HepG2 (cell line): ENCODE measurements around the gene RIPK1. TPM values are rescaled to one million over a fixed set of nuclear protein-coding genes. Genes with fewer than 3 reads are reported as not detected.

ENCODE experiments used
- ARNT ChIP-seq: fragments of 450-650 bp; IDR thresholded peaks from 2 replicates; pipeline ENCODE4 v1.6.1; 2017
- BCL6 ChIP-seq: IDR thresholded peaks from 2 replicates; pipeline ENCODE4 v1.6.1; 2016; ENCODE audit warnings: missing genetic modification reagents, missing compliant biosample characterization
- FOSL2 ChIP-seq: sonication (generic); formaldehyde crosslinking; IDR thresholded peaks from 2 replicates; pipeline ENCODE4 v1.4.0; 2020; ENCODE audit warnings: missing genetic modification reagents
- KLF12 ChIP-seq: sonication (generic); formaldehyde crosslinking; IDR thresholded peaks from 2 replicates; pipeline ENCODE4 v1.4.0; 2020; ENCODE audit warnings: missing genetic modification reagents, borderline replicate concordance
- MED1 ChIP-seq: sonication (generic); formaldehyde crosslinking; IDR thresholded peaks from 2 replicates; pipeline ENCODE4 v1.4.0; 2020; ENCODE audit warnings: missing genetic modification reagents
- MEF2D ChIP-seq: sonication (generic); formaldehyde crosslinking; IDR thresholded peaks from 2 replicates; pipeline ENCODE4 v1.5.1; 2020; ENCODE audit warnings: mild to moderate bottlenecking, missing genetic modification reagents
- MIER2 ChIP-seq: IDR thresholded peaks from 2 replicates; pipeline ENCODE4 v1.6.1; 2016; ENCODE audit warnings: missing biosample characterization, missing genetic modification reagents
- SSRP1 ChIP-seq: IDR thresholded peaks from 2 replicates; pipeline ENCODE4 v1.6.1; 2016; ENCODE audit warnings: control low read depth
- TAF1 ChIP-seq: sonication (generic); formaldehyde crosslinking; IDR thresholded peaks from 2 replicates; pipeline ENCODE4 v1.4.0; 2020; ENCODE audit warnings: missing genetic modification reagents
- TEAD2 ChIP-seq: sonication (generic); formaldehyde crosslinking; IDR thresholded peaks from 2 replicates; pipeline ENCODE4 v1.9.0; 2021; ENCODE audit warnings: missing genetic modification reagents
- ZNF333 ChIP-seq: sonication (generic); formaldehyde crosslinking; IDR thresholded peaks from 2 replicates; pipeline ENCODE4 v1.4.0; 2020; ENCODE audit warnings: mild to moderate bottlenecking, missing genetic modification reagents, borderline replicate concordance
- ZNF709 ChIP-seq: sonication (generic); formaldehyde crosslinking; IDR thresholded peaks from 2 replicates; pipeline ENCODE4 v1.5.0; 2020; ENCODE audit warnings: mild to moderate bottlenecking, missing genetic modification reagents
- ZNF720 ChIP-seq: sonication (generic); formaldehyde crosslinking; IDR thresholded peaks from 2 replicates; pipeline ENCODE4 v1.4.0; 2020; ENCODE audit warnings: missing genetic modification reagents
- ZSCAN31 ChIP-seq: sonication (generic); formaldehyde crosslinking; IDR thresholded peaks from 2 replicates; pipeline ENCODE4 v1.5.0; 2020; ENCODE audit warnings: low read depth, mild to moderate bottlenecking, missing genetic modification reagents
- polyA plus RNA-seq, 8 experiments: library from polyadenylated mRNA; depleted of rRNA in 3 of 8; stranded (reverse) in 7 of 8; unstranded in 1 of 8; fragments of >200 nt; fragmentation: Illumina TruSeq in 4 of 8; extraction: Trizol in 4 of 8; gene quantifications; 2 replicates each; pipeline versions ENCODE4 v1.2.1 to v1.2.3, GENCODE V29; 2011 to 2016; ENCODE audit warnings: low read depth in 4 of 8, missing spikeins in 1 of 8, mixed read lengths in 1 of 8; ENCODE audit not compliant: insufficient read depth in 1 of 8
- total RNA-seq, 5 experiments: library from RNA; depleted of rRNA; stranded (reverse); fragments of >200 nt; fragmentation: Illumina TruSeq; extraction: Trizol; gene quantifications; 2 replicates each; pipeline ENCODE4 v1.2.3, GENCODE V29; 2016; ENCODE audit warnings: low read depth in 1 of 5
- TF ChIP-seq, protein P1 (sequence below): sonication (generic); formaldehyde crosslinking; IDR thresholded peaks from 2 replicates; pipeline ENCODE4 v1.4.0; 2020; ENCODE audit warnings: mild to moderate bottlenecking, missing genetic modification reagents
- TF ChIP-seq, protein P2 (sequence below): sonication (generic); formaldehyde crosslinking; IDR thresholded peaks from 2 replicates; pipeline ENCODE4 v1.4.0; 2020; ENCODE audit warnings: missing genetic modification reagents, mild to moderate bottlenecking, borderline replicate concordance
- TF ChIP-seq, protein P3 (sequence below): sonication (generic); formaldehyde crosslinking; IDR thresholded peaks from 2 replicates; pipeline ENCODE4 v1.4.0; 2020; ENCODE audit warnings: mild to moderate bottlenecking, missing genetic modification reagents
- TF ChIP-seq, protein P4 (sequence below): sonication (generic); formaldehyde crosslinking; IDR thresholded peaks from 2 replicates; pipeline ENCODE4 v1.8.1; 2022; ENCODE audit warnings: low read depth, mild to moderate bottlenecking, missing genetic modification reagents

Gene RIPK1
- total and polyA plus RNA-seq, 2 of the 13 experiments (the other 11 are each of a cell fraction or from before 2014, with no cell fraction given): 9.0 to 10.3 TPM

DNA sequence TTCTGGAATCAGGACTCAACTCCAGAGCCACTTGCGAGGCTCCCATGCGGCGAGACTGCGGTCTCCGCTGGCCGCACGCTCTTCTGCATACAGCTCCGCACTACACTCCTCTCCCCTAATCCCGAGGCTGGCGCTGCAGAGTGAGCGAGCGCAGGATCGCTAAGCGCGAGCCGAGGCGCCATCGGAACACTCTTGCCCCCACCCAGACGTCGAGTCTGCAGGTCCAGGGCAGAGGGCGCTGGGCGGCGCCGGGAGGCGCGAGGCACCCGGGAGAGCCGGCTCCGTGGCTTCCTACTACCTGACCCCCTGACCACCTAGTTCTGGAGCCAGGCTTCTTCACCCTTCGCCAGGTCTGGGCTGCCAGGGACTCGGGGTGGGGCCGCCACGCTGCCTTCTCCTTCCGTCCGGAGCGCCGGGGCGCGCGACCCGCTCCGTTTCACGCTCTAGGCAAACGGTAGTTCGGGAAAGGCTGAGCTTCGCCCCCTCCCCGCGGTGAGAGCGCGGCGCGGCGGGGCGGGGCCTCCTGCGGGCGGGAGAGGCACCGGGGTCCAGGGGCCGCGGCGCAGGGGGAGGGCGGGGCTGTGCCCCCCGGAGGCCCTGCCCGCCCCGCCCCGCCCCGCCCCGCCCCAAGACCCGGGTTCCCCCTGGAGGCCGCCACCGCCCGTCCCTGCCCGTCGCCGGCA is 94.4 kb downstream of the RIPK1 start (continued):
- TF ChIP-seq, protein P1, sequence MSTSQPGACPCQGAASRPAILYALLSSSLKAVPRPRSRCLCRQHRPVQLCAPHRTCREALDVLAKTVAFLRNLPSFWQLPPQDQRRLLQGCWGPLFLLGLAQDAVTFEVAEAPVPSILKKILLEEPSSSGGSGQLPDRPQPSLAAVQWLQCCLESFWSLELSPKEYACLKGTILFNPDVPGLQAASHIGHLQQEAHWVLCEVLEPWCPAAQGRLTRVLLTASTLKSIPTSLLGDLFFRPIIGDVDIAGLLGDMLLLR (CRISPR knock-in tag): peak; percentile 95; the same call in 1 of the 2 replicates
- peak; percentile 90 for TF ChIP-seq KLF12 (CRISPR knock-in tag)
- TF ChIP-seq, protein P2, sequence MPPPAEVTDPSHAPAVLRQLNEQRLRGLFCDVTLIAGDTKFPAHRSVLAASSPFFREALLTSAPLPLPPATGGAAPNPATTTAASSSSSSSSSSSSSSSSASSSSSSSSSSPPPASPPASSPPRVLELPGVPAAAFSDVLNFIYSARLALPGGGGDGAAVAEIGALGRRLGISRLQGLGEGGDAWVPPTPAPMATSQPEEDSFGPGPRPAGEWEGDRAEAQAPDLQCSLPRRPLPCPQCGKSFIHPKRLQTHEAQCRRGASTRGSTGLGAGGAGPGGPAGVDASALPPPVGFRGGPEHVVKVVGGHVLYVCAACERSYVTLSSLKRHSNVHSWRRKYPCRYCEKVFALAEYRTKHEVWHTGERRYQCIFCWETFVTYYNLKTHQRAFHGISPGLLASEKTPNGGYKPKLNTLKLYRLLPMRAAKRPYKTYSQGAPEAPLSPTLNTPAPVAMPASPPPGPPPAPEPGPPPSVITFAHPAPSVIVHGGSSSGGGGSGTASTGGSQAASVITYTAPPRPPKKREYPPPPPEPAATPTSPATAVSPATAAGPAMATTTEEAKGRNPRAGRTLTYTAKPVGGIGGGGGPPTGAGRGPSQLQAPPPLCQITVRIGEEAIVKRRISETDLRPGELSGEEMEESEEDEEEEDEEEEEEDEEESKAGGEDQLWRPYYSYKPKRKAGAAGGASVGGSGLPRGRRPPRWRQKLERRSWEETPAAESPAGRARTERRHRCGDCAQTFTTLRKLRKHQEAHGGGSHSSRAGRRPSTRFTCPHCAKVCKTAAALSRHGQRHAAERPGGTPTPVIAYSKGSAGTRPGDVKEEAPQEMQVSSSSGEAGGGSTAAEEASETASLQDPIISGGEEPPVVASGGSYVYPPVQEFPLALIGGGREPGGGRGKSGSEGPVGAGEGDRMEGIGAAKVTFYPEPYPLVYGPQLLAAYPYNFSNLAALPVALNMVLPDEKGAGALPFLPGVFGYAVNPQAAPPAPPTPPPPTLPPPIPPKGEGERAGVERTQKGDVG: peak; percentile 69; the same call in 1 of the 2 replicates
- peak; percentile 74 for TF ChIP-seq TAF1 (CRISPR knock-in tag)
- TF ChIP-seq MEF2D: peak; percentile 89
- peak; percentile 20; the same call in 1 of the 2 replicates for TF ChIP-seq FOSL2 (CRISPR knock-in tag)
- 0 out of 2 replicates have a peak, but pooled peaks have one; percentile 75 for TF ChIP-seq ZNF333 (CRISPR knock-in tag)
- TF ChIP-seq, protein P3, sequence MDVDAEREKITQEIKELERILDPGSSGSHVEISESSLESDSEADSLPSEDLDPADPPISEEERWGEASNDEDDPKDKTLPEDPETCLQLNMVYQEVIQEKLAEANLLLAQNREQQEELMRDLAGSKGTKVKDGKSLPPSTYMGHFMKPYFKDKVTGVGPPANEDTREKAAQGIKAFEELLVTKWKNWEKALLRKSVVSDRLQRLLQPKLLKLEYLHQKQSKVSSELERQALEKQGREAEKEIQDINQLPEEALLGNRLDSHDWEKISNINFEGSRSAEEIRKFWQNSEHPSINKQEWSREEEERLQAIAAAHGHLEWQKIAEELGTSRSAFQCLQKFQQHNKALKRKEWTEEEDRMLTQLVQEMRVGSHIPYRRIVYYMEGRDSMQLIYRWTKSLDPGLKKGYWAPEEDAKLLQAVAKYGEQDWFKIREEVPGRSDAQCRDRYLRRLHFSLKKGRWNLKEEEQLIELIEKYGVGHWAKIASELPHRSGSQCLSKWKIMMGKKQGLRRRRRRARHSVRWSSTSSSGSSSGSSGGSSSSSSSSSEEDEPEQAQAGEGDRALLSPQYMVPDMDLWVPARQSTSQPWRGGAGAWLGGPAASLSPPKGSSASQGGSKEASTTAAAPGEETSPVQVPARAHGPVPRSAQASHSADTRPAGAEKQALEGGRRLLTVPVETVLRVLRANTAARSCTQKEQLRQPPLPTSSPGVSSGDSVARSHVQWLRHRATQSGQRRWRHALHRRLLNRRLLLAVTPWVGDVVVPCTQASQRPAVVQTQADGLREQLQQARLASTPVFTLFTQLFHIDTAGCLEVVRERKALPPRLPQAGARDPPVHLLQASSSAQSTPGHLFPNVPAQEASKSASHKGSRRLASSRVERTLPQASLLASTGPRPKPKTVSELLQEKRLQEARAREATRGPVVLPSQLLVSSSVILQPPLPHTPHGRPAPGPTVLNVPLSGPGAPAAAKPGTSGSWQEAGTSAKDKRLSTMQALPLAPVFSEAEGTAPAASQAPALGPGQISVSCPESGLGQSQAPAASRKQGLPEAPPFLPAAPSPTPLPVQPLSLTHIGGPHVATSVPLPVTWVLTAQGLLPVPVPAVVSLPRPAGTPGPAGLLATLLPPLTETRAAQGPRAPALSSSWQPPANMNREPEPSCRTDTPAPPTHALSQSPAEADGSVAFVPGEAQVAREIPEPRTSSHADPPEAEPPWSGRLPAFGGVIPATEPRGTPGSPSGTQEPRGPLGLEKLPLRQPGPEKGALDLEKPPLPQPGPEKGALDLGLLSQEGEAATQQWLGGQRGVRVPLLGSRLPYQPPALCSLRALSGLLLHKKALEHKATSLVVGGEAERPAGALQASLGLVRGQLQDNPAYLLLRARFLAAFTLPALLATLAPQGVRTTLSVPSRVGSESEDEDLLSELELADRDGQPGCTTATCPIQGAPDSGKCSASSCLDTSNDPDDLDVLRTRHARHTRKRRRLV (CRISPR knock-in tag): peak; percentile 65; the same call in 1 of the 2 replicates
- no peak; the same call in 1 of the 2 replicates for TF ChIP-seq BCL6 (CRISPR knock-in tag)
- TF ChIP-seq, protein P4, sequence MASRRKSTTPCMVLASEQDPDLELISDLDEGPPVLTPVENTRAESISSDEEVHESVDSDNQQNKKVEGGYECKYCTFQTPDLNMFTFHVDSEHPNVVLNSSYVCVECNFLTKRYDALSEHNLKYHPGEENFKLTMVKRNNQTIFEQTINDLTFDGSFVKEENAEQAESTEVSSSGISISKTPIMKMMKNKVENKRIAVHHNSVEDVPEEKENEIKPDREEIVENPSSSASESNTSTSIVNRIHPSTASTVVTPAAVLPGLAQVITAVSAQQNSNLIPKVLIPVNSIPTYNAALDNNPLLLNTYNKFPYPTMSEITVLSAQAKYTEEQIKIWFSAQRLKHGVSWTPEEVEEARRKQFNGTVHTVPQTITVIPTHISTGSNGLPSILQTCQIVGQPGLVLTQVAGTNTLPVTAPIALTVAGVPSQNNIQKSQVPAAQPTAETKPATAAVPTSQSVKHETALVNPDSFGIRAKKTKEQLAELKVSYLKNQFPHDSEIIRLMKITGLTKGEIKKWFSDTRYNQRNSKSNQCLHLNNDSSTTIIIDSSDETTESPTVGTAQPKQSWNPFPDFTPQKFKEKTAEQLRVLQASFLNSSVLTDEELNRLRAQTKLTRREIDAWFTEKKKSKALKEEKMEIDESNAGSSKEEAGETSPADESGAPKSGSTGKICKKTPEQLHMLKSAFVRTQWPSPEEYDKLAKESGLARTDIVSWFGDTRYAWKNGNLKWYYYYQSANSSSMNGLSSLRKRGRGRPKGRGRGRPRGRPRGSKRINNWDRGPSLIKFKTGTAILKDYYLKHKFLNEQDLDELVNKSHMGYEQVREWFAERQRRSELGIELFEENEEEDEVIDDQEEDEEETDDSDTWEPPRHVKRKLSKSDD: no peak
- TF ChIP-seq ZSCAN31 (CRISPR knock-in tag): peak; percentile 82; the same call in 1 of the 2 replicates
- TF ChIP-seq MIER2 (CRISPR knock-in tag): 0 out of 2 replicates have a peak, but pooled peaks have one; percentile 33
- TF ChIP-seq ZNF709 (CRISPR knock-in tag): peak; percentile 95
- no peak for TF ChIP-seq ZNF720 (CRISPR knock-in tag)
- TF ChIP-seq MED1 (CRISPR knock-in tag): peak; percentile 82
- TF ChIP-seq TEAD2 (CRISPR knock-in tag): no peak
- 0 out of 2 replicates have a peak, but pooled peaks have one; percentile 25 for TF ChIP-seq SSRP1 (CRISPR knock-in tag)
- TF ChIP-seq ARNT: no peak
